ENCODE data around the gene GLP1R. TPM values are rescaled to one million over a fixed set of nuclear protein-coding genes. Genes with fewer than 3 reads are reported as not detected.

Gene GLP1R
- total and polyA plus RNA-seq, 2 donors (not counting 1 experiment from before 2014, with no cell fraction given): not detected

- Histone ChIP-seq H4K20me1 (ENCODE audit: control insufficient read depth, insufficient read depth, low read length, poor library complexity, severe bottlenecking) (no peaks in the 10 kb centered on the region), H3K4me2 (replicated peaks; ENCODE audit: low read depth, low read length, poor library complexity, severe bottlenecking) (no peak overlapping the region), H3K27me3 (replicated peaks in 1 of 4; ENCODE audit: control extremely low read depth in 1 of 4, control insufficient read depth in 3 of 4, insufficient read depth in 4 of 4, low read length in 3 of 4) (peaks cover 0 to 3% (median 0%) of the 10 kb centered on the region in 4 experiments), H2AFZ (ENCODE audit: insufficient read depth, low read depth, low read length, poor library complexity, severe bottlenecking) (no peak overlapping the region), H3K27ac (ENCODE audit: low read length in 2 of 2) (no peak overlapping the region), H3K4me3 (ENCODE audit: control extremely low read depth in 1 of 5, extremely low read depth in 1 of 5, insufficient read depth in 1 of 5, low read depth in 2 of 5, low read length in 4 of 5) (no peak overlapping the region), H3K9ac (ENCODE audit: low read length) (no peak overlapping the region), H3K4me1 (ENCODE audit: control insufficient read depth in 2 of 2, insufficient read depth in 2 of 2, low read length in 2 of 2) (no peaks in the 10 kb centered on the region), H3K36me3 (replicated peaks in 1 of 2; ENCODE audit: control extremely low read depth in 1 of 2, control insufficient read depth in 1 of 2, extremely low read depth in 1 of 2, insufficient read depth in 2 of 2, low read length in 1 of 2) (no peaks in the 10 kb centered on the region), H3K79me2 (ENCODE audit: control insufficient read depth, insufficient read depth, low read length) (no peaks in the 10 kb centered on the region), H3K9me3 (ENCODE audit: control extremely low read depth in 1 of 3, control insufficient read depth in 2 of 3, insufficient read depth in 1 of 3, low read length in 2 of 3) (no peaks in the 10 kb centered on the region)
- Mint-ChIP-seq H3K4me3 (no peak overlapping the region), H3K4me1 (no peaks in the 10 kb centered on the region), H3K27ac (no peak overlapping the region), H3K27me3 (peaks cover 3% of the 10 kb centered on the region), H3K9me3 (ENCODE audit: insufficient read depth) (no peaks in the 10 kb centered on the region)
- intact Hi-C loops (cut with micrococcal nuclease): no loop called here
- ChIA-PET POLR2A (no interaction called here), CTCF (interaction anchor here (0.7 to 1.6 kb wide), 2 partner anchors 12 to 15 kb away, joined by 3 to 5 read pairs; no protein-coding TSS in a partner anchor)
- no peak for DNase-seq
- no peak for TF ChIP-seq EZH2 (IDR thresholded peaks at IDR 0.05; ENCODE audit: borderline replicate concordance, insufficient read depth, low read depth, low read length, poor library complexity, severe bottlenecking)
- no peak for TF ChIP-seq CTCF (IDR thresholded peaks at IDR 0.05)
- WGBS (ENCODE audit: insufficient coverage): 96% methylated on average over 5 of the region's 7 CpGs
- ATAC-seq (ENCODE audit: low read depth): no peak
Measured at GRCh38 chr6:39016839-39017546, 31.6 kb upstream of the GLP1R start.

- WGBS (ENCODE audit: insufficient coverage): 67% methylated on average over 3 of the region's 4 CpGs
- ATAC-seq (ENCODE audit: low read depth) (no peak), DNase-seq (no peak)
- Histone ChIP-seq H3K36me3 (replicated peaks in 1 of 2; ENCODE audit: control extremely low read depth in 1 of 2, control insufficient read depth in 1 of 2, extremely low read depth in 1 of 2, insufficient read depth in 2 of 2, low read length in 1 of 2) (no peaks in the 10 kb centered on the region), H3K79me2 (ENCODE audit: control insufficient read depth, insufficient read depth, low read length) (no peaks in the 10 kb centered on the region), H3K4me1 (ENCODE audit: control insufficient read depth in 2 of 2, insufficient read depth in 2 of 2, low read length in 2 of 2) (no peaks in the 10 kb centered on the region), H3K4me3 (ENCODE audit: control extremely low read depth in 1 of 5, extremely low read depth in 1 of 5, insufficient read depth in 1 of 5, low read depth in 2 of 5, low read length in 4 of 5) (no peak overlapping the region), H4K20me1 (ENCODE audit: control insufficient read depth, insufficient read depth, low read length, poor library complexity, severe bottlenecking) (no peaks in the 10 kb centered on the region), H3K4me2 (replicated peaks; ENCODE audit: low read depth, low read length, poor library complexity, severe bottlenecking) (no peak overlapping the region), H3K9me3 (ENCODE audit: control extremely low read depth in 1 of 3, control insufficient read depth in 2 of 3, insufficient read depth in 1 of 3, low read length in 2 of 3) (no peaks in the 10 kb centered on the region), H2AFZ (ENCODE audit: insufficient read depth, low read depth, low read length, poor library complexity, severe bottlenecking) (no peak overlapping the region), H3K27ac (ENCODE audit: low read length in 2 of 2) (no peak overlapping the region), H3K9ac (ENCODE audit: low read length) (no peak overlapping the region), H3K27me3 (replicated peaks in 1 of 4; ENCODE audit: control extremely low read depth in 1 of 4, control insufficient read depth in 3 of 4, insufficient read depth in 4 of 4, low read length in 3 of 4) (peaks cover 0 to 3% (median 0%) of the 10 kb centered on the region in 4 experiments)
- no peak overlapping the region for H3K27ac Mint-ChIP-seq
- no peaks in the 10 kb centered on the region for H3K9me3 Mint-ChIP-seq (ENCODE audit: insufficient read depth)
- POLR2A ChIA-PET: no interaction called here
- H3K4me3 Mint-ChIP-seq: no peak overlapping the region
- intact Hi-C loops (cut with micrococcal nuclease): no loop called here
- H3K4me1 Mint-ChIP-seq: no peaks in the 10 kb centered on the region
- no peak for TF ChIP-seq CTCF (IDR thresholded peaks at IDR 0.05)
- CTCF ChIA-PET: interaction anchor here (1.6 kb wide), 1 partner anchor 12 kb away, joined by 5 read pairs; no protein-coding TSS in a partner anchor
- peaks cover 3% of the 10 kb centered on the region for H3K27me3 Mint-ChIP-seq
Measured at GRCh38 chr6:39017547-39017880, 31.1 kb upstream of the GLP1R start.

Measured in B cell (primary cell).